ENCODE results near the gene GLI3.

GLI3 gene

GRCh38 chr7:42083284-42083683 is 153.7 kb downstream of the GLI3 start:
- in situ Hi-C loops (cut with HindIII; ENCODE audit: low pct_ligation_motif_present, low sequenced_read_pairs) = no loop called here
- no peak overlapping the region for H3K27ac ChIP-seq
- no peak overlapping the region for H3K4me3 ChIP-seq (ENCODE audit: low read depth, low read length)
- DNase-seq = no peak
- no peak for TF ChIP-seq CTCF (IDR thresholded peaks at IDR 0.05; ENCODE audit: low read depth, low read length, missing control alignments)
- H3K27me3 ChIP-seq (replicated peaks) = no peaks in the 10 kb centered on the region
- no peaks in the 10 kb centered on the region for H3K36me3 ChIP-seq (replicated peaks)

- Histone ChIP-seq H3K27ac (no peak overlapping the region), H3K4me3 (ENCODE audit: low read depth, low read length) (no peak overlapping the region), H3K27me3 (replicated peaks) (no peaks in the 10 kb centered on the region), H3K36me3 (replicated peaks) (no peaks in the 10 kb centered on the region)
- in situ Hi-C loops (cut with HindIII; ENCODE audit: low pct_ligation_motif_present, low sequenced_read_pairs) = no loop called here
- DNase-seq = peak; percentile 87
- TF ChIP-seq CTCF (IDR thresholded peaks at IDR 0.05; ENCODE audit: low read depth, low read length, missing control alignments) = no peak
Measured at GRCh38 chr7:42082144-42082543, 154.9 kb downstream of the GLI3 start.

- Histone ChIP-seq H3K4me3 (ENCODE audit: low read depth, low read length) (no peak overlapping the region), H3K27me3 (replicated peaks) (no peaks in the 10 kb centered on the region), H3K36me3 (replicated peaks) (no peaks in the 10 kb centered on the region), H3K27ac (no peak overlapping the region)
- TF ChIP-seq CTCF (IDR thresholded peaks at IDR 0.05; ENCODE audit: low read depth, low read length, missing control alignments) = no peak
- no peak for DNase-seq
- in situ Hi-C loops (cut with HindIII; ENCODE audit: low pct_ligation_motif_present, low sequenced_read_pairs) = no loop called here
Measured at GRCh38 chr7:42081671-42082070, 155.3 kb downstream of the GLI3 start.

GRCh38 chr7:42080841-42081586 is 156.0 kb downstream of the GLI3 start:
- H3K36me3 ChIP-seq (replicated peaks) = no peaks in the 10 kb centered on the region
- H3K27me3 ChIP-seq (replicated peaks) = no peaks in the 10 kb centered on the region
- no peak overlapping the region for H3K27ac ChIP-seq
- DNase-seq = no peak
- in situ Hi-C loops (cut with HindIII; ENCODE audit: low pct_ligation_motif_present, low sequenced_read_pairs) = no loop called here
- H3K4me3 ChIP-seq (ENCODE audit: low read depth, low read length) = no peak overlapping the region
- no peak for TF ChIP-seq CTCF (IDR thresholded peaks at IDR 0.05; ENCODE audit: low read depth, low read length, missing control alignments)

GRCh38 chr7:42077271-42078135 is 159.5 kb downstream of the GLI3 start:
- in situ Hi-C loops (cut with HindIII; ENCODE audit: low pct_ligation_motif_present, low sequenced_read_pairs) = no loop called here
- Histone ChIP-seq H3K27ac (no peak overlapping the region), H3K27me3 (replicated peaks) (no peaks in the 10 kb centered on the region)

More at GRCh38 chr7:42077271-42078135, 159.5 kb downstream of the GLI3 start:
- DNase-seq = no peak
- Histone ChIP-seq H3K4me3 (ENCODE audit: low read depth, low read length) (no peak overlapping the region), H3K36me3 (replicated peaks) (no peaks in the 10 kb centered on the region)
- TF ChIP-seq CTCF (IDR thresholded peaks at IDR 0.05; ENCODE audit: low read depth, low read length, missing control alignments) = no peak

Measured in brain microvascular endothelial cell (primary cell).